ENCODE results near the gene RLF.

Gene RLF

GRCh38 chr1:40274331-40274730 is 113.1 kb downstream of the RLF start:
- DNase-seq (ENCODE audit: low spot score): no peak

- no peak for DNase-seq (ENCODE audit: low spot score)
Measured at GRCh38 chr1:40276122-40276521, 114.9 kb downstream of the RLF start.

- no peak for DNase-seq (ENCODE audit: low spot score)
Measured at GRCh38 chr1:40281853-40282252, 120.7 kb downstream of the RLF start.

Data from Ammon's horn (tissue), 1 donor.